DMS53 (cell line): ENCODE measurements around the gene GPR37.

ENCODE experiments used
- DNase-seq: peaks from one replicate; lab custom pipeline; 2025; lab: John Stamatoyannopoulos, UW

GPR37 gene

GRCh38 chr7:124780608-124781007 lies 15.0 kb upstream of the GPR37 start:
- DNase-seq = peak; percentile 64

GRCh38 chr7:124780056-124780455 lies 14.5 kb upstream of the GPR37 start:
- peak; percentile 31 for DNase-seq

GRCh38 chr7:124779620-124780019 lies 14.0 kb upstream of the GPR37 start:
- DNase-seq = no peak

GRCh38 chr7:124779194-124779593 lies 13.6 kb upstream of the GPR37 start:
- peak; percentile 97 for DNase-seq

GRCh38 chr7:124777268-124777667 lies 11.7 kb upstream of the GPR37 start:
- DNase-seq = peak; percentile 67

GRCh38 chr7:124776153-124776552 lies 10.6 kb upstream of the GPR37 start:
- DNase-seq = peak; percentile 78

GRCh38 chr7:124775422-124775821 lies 9.8 kb upstream of the GPR37 start:
- peak; percentile 67 for DNase-seq

GRCh38 chr7:124773938-124774337 lies 8.3 kb upstream of the GPR37 start:
- DNase-seq = no peak

GRCh38 chr7:124773339-124773738 lies 7.7 kb upstream of the GPR37 start:
- DNase-seq = no peak

GRCh38 chr7:124769136-124769535 lies 3.5 kb upstream of the GPR37 start:
- no peak for DNase-seq

GRCh38 chr7:124768525-124768924 lies 2.9 kb upstream of the GPR37 start:
- DNase-seq = no peak

- peak; percentile 76 for DNase-seq
Measured at GRCh38 chr7:124764847-124765400, 668 bp downstream of the GPR37 start.

- DNase-seq = peak; percentile 71
Measured at GRCh38 chr7:124764051-124764846, 1.3 kb downstream of the GPR37 start.

GRCh38 chr7:124762611-124763143 lies 2.9 kb downstream of the GPR37 start:
- peak; percentile 79 for DNase-seq

GRCh38 chr7:124761164-124761715 lies 4.4 kb downstream of the GPR37 start:
- DNase-seq = no peak

GRCh38 chr7:124758327-124758726 lies 7.3 kb downstream of the GPR37 start:
- no peak for DNase-seq

- no peak for DNase-seq
Measured at GRCh38 chr7:124754576-124755268, 10.9 kb downstream of the GPR37 start.

GRCh38 chr7:124752310-124752709 lies 13.3 kb downstream of the GPR37 start:
- no peak for DNase-seq

GRCh38 chr7:124751027-124751426 lies 14.6 kb downstream of the GPR37 start:
- DNase-seq = no peak

- DNase-seq = no peak
Measured at GRCh38 chr7:124747072-124747471, 18.5 kb downstream of the GPR37 start.

- no peak for DNase-seq
Measured at GRCh38 chr7:124738639-124739038, 27.0 kb downstream of the GPR37 start.

GRCh38 chr7:124737760-124738300 lies 27.8 kb downstream of the GPR37 start:
- no peak for DNase-seq
